ENCODE measurements around the gene CCDC178.

Gene CCDC178

DNA sequence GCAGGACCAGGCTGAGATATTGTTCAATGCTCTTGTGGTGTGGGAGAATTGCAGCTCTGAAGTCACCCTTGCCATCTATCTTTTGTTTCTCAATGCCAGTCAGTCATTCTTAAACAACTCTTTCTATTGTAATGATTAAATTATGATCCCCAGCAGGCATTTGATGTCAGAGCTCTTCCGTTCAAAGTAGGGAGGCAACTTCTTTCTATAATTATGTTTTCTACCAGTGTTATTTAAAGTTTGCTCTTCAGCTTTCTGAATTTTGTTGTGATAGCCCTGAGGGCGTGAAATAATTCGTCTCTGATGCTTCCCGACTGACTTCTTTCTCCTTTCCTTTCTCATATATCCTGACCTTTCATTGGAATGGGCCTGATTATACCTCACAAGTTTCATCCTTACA, 506.3 kb downstream of the CCDC178 start:
- H3K4me1 ChIP-seq (ENCODE audit: insufficient read depth, low read length, severe bottlenecking): no peaks in the 10 kb centered on the region
- no peaks in the 10 kb centered on the region for H4K20me1 ChIP-seq (ENCODE audit: insufficient read depth, low read length)
- H3K4me3 ChIP-seq (ENCODE audit: low read depth, low read length, poor library complexity, severe bottlenecking): no peak overlapping the region
- TF ChIP-seq EZH2 (IDR thresholded peaks at IDR 0.05; ENCODE audit: borderline replicate concordance, low read length): no peak
- TF ChIP-seq, protein P1, sequence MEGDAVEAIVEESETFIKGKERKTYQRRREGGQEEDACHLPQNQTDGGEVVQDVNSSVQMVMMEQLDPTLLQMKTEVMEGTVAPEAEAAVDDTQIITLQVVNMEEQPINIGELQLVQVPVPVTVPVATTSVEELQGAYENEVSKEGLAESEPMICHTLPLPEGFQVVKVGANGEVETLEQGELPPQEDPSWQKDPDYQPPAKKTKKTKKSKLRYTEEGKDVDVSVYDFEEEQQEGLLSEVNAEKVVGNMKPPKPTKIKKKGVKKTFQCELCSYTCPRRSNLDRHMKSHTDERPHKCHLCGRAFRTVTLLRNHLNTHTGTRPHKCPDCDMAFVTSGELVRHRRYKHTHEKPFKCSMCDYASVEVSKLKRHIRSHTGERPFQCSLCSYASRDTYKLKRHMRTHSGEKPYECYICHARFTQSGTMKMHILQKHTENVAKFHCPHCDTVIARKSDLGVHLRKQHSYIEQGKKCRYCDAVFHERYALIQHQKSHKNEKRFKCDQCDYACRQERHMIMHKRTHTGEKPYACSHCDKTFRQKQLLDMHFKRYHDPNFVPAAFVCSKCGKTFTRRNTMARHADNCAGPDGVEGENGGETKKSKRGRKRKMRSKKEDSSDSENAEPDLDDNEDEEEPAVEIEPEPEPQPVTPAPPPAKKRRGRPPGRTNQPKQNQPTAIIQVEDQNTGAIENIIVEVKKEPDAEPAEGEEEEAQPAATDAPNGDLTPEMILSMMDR (IDR thresholded peaks at IDR 0.05; ENCODE audit: low read length): no peak
- no peaks in the 10 kb centered on the region for H3K9me3 ChIP-seq (ENCODE audit: low read length)
- no peaks in the 10 kb centered on the region for H3K27me3 ChIP-seq (ENCODE audit: insufficient read depth, low read length)
- no peaks in the 10 kb centered on the region for H3F3A ChIP-seq (ENCODE audit: insufficient read depth, low read length)
- no peak overlapping the region for H2AFZ ChIP-seq (ENCODE audit: low read length)
- H3K36me3 ChIP-seq (ENCODE audit: insufficient read depth, low read length): no peaks in the 10 kb centered on the region
- H3K9ac ChIP-seq (ENCODE audit: low read length): no peak overlapping the region
- H3K27ac ChIP-seq (ENCODE audit: low read depth, low read length, poor library complexity, severe bottlenecking): no peak overlapping the region
- no peak overlapping the region for H3K4me2 ChIP-seq (ENCODE audit: low read length)
- no peaks in the 10 kb centered on the region for H3K79me2 ChIP-seq (ENCODE audit: insufficient read depth, low read length)
- H3K9me2 ChIP-seq (ENCODE audit: low read depth, low read length): no peaks in the 10 kb centered on the region

DNA sequence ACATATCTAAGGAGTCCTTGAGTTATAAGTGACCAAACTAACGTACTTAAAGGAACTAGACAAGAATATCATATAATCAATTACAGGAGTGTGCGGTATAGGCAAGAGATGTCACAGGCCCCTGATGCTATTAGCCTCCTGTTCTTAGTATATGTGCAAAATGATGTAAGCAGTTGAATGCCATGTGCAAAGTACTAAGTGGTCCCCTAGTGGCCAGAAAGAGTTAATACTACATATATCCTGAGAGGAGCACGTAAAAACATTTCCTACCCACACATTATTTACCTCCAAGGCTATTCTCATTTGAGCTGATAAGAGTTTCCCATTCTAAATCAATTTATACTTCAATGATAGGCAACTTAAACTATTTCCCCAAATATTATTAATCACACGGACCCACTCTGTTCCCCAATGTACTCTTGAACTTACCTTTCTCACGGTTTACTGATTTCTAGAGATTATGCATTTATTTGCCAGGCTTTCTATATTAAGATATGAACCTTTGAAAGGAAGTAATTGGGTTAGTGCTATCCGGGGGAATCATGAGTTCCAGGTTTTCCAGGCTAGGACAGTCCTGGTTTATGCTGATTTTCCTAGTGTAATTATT, 509.7 kb downstream of the CCDC178 start:
- Histone ChIP-seq H3K9me2 (ENCODE audit: low read depth, low read length) (no peaks in the 10 kb centered on the region), H3K4me2 (ENCODE audit: low read length) (no peak overlapping the region), H3K79me2 (ENCODE audit: insufficient read depth, low read length) (no peaks in the 10 kb centered on the region), H3K27ac (ENCODE audit: low read depth, low read length, poor library complexity, severe bottlenecking) (no peak overlapping the region), H3K36me3 (ENCODE audit: insufficient read depth, low read length) (no peaks in the 10 kb centered on the region), H3F3A (ENCODE audit: insufficient read depth, low read length) (no peaks in the 10 kb centered on the region), H3K4me3 (ENCODE audit: low read depth, low read length, poor library complexity, severe bottlenecking) (no peak overlapping the region), H3K9ac (ENCODE audit: low read length) (no peak overlapping the region), H3K27me3 (ENCODE audit: insufficient read depth, low read length) (no peaks in the 10 kb centered on the region), H3K4me1 (ENCODE audit: insufficient read depth, low read length, severe bottlenecking) (no peaks in the 10 kb centered on the region), H2AFZ (ENCODE audit: low read length) (peak overlapping the region; percentile 64; the same call in 1 of the 2 replicates), H4K20me1 (ENCODE audit: insufficient read depth, low read length) (no peaks in the 10 kb centered on the region), H3K9me3 (ENCODE audit: low read length) (no peaks in the 10 kb centered on the region)
- TF ChIP-seq, protein P1 (IDR thresholded peaks at IDR 0.05; ENCODE audit: low read length): peak; percentile 77
- TF ChIP-seq EZH2 (IDR thresholded peaks at IDR 0.05; ENCODE audit: borderline replicate concordance, low read length): no peak

DNA sequence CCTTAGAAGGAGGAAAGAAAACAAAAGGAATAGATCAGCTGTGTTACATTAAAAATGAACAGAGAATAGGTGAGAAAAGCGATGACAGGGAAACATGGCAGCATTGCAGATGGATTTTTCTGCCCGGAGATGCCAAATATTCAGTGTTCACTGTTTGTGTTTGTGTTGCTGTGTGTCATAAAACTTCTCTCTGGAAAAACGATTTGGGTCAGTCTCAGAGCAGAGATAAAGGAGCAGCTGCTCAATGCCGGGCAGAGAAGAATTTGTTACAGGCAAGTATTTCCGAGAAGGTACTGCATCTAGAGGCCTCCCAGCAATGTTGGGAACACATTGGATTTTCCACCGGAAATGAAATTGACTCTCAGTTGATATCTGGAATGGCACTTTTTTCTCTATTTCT, 511.3 kb downstream of the CCDC178 start:
- Histone ChIP-seq H3K27me3 (ENCODE audit: insufficient read depth, low read length) (no peaks in the 10 kb centered on the region), H4K20me1 (ENCODE audit: insufficient read depth, low read length) (no peaks in the 10 kb centered on the region), H3K79me2 (ENCODE audit: insufficient read depth, low read length) (no peaks in the 10 kb centered on the region), H3K4me3 (ENCODE audit: low read depth, low read length, poor library complexity, severe bottlenecking) (no peak overlapping the region), H3K9me2 (ENCODE audit: low read depth, low read length) (no peaks in the 10 kb centered on the region), H3K9me3 (ENCODE audit: low read length) (no peaks in the 10 kb centered on the region), H2AFZ (ENCODE audit: low read length) (no peak overlapping the region), H3K4me1 (ENCODE audit: insufficient read depth, low read length, severe bottlenecking) (no peaks in the 10 kb centered on the region), H3K4me2 (ENCODE audit: low read length) (no peak overlapping the region), H3F3A (ENCODE audit: insufficient read depth, low read length) (no peaks in the 10 kb centered on the region), H3K9ac (ENCODE audit: low read length) (no peak overlapping the region), H3K36me3 (ENCODE audit: insufficient read depth, low read length) (no peaks in the 10 kb centered on the region), H3K27ac (ENCODE audit: low read depth, low read length, poor library complexity, severe bottlenecking) (no peak overlapping the region)
- no peak for TF ChIP-seq EZH2 (IDR thresholded peaks at IDR 0.05; ENCODE audit: borderline replicate concordance, low read length)
- TF ChIP-seq, protein P1 (IDR thresholded peaks at IDR 0.05; ENCODE audit: low read length): no peak
